BE2C (cell line): Measurements from ENCODE around the gene COL27A1.
A peak's percentile ranks its signal among the peaks of the same experiment; 100 is the strongest.

ENCODE experiments used
- DNase-seq: peaks from one replicate; pipeline ENCODE4 v3.0.0-alpha.2; 2020
- H3K27me3 ChIP-seq: fragments of 250-450 bp; sonication (Bioruptor Pico); 2 replicates; pipeline ENCODE4 v1.5.1; 2020; ENCODE audit warnings: mild to moderate bottlenecking
- H3K36me3 ChIP-seq: fragments of 250-450 bp; sonication (Bioruptor Pico); 2 replicates; pipeline ENCODE4 v1.5.1; 2020; ENCODE audit warnings: mild to moderate bottlenecking
- H3K4me1 ChIP-seq: fragments of 250-450 bp; sonication (Bioruptor Pico); 2 replicates; pipeline ENCODE4 v1.5.1; 2020
- H3K4me3 ChIP-seq: 2 replicates; pipeline ENCODE4 v1.5.1; 2011; ENCODE audit warnings: low read depth, low read length
- H3K9me3 ChIP-seq: fragments of 250-450 bp; sonication (Bioruptor Pico); 2 replicates; pipeline ENCODE4 v1.5.1; 2020
- TF ChIP-seq, protein P1 (sequence below): IDR thresholded peaks from 2 replicates; pipeline ENCODE4 v1.5.1; 2012; ENCODE audit warnings: mild to moderate bottlenecking, low read depth, low read length

The COL27A1 gene

DNA sequence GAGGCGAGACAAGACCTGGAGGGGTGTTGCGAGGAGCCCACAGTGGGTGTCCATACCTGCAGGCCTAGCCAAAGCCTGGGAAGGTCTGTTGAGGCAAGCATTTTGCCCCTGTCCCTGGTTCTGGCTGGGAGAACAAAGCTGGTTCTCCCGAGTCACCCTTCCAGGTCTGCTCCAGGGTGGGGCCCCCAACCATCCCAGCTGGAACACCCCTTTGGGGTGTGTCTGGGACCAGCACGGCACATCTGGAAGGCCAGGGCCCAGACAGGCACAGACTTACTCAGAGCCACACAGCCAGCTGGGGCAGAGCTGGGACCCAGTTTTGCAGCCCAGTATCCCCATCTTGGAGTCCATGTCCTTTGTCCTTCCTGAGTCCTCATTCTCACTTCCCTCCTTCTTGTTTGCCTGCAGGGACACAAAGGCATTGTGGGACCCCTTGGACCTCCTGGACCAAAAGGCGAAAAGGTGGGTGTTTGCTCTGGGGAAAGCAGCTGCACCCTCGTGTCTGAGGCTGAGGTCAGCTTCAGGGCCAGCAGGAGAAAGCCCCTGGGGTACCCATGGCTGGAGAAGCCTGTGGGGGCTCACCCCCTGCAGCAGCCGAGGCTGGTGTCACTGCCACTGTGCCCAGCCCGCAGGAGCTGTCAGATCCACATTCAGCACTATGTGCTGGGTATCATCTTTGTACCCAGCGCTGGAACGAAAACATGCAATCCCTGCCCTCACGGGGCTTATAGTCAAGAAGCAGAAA is 129.2 kb downstream of the COL27A1 start:
- Histone ChIP-seq H3K27me3 (no peaks in the 10 kb centered on the region), H3K4me1 (peaks cover 4% of the 10 kb centered on the region; the same call in 1 of the 2 replicates), H3K9me3 (no peaks in the 10 kb centered on the region), H3K36me3 (no peaks in the 10 kb centered on the region), H3K4me3 (no peak overlapping the region)
- TF ChIP-seq, protein P1, sequence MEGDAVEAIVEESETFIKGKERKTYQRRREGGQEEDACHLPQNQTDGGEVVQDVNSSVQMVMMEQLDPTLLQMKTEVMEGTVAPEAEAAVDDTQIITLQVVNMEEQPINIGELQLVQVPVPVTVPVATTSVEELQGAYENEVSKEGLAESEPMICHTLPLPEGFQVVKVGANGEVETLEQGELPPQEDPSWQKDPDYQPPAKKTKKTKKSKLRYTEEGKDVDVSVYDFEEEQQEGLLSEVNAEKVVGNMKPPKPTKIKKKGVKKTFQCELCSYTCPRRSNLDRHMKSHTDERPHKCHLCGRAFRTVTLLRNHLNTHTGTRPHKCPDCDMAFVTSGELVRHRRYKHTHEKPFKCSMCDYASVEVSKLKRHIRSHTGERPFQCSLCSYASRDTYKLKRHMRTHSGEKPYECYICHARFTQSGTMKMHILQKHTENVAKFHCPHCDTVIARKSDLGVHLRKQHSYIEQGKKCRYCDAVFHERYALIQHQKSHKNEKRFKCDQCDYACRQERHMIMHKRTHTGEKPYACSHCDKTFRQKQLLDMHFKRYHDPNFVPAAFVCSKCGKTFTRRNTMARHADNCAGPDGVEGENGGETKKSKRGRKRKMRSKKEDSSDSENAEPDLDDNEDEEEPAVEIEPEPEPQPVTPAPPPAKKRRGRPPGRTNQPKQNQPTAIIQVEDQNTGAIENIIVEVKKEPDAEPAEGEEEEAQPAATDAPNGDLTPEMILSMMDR, result no peak
- DNase-seq, result peak; percentile 4

DNA sequence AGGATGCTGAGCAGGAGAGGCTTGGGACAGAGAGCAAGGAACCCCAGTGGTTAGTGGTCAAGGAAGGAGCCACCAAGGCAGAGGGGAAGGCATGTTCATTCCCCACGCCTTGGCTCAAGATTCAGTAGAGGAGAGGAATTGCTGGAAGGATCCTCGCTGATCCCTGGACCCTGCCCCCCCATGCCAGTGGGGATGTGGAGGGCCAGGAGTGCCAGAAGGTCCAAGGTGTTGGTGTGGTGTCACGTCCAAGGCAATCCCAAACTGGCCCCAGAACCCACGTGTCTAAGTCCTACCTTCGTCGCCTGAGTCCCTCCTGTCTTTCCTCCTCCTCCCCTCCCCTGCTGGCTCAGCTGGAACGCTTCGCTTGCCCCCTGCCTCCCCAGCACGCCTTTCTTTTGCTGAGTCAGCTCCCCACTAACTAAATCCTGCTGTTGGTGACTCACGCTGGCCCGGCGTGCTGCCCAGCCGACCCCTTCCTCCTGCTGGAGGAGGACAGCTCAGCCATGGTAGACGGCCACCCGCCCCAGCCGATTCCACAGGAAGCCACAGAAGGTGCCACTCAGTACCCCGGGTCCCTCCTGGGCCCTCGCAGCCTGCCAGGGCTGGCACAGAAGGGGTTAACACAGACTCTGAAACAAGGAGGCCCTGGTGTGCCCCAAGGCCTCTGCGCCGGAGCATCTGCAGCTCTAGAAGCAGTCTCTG is 130.0 kb downstream of the COL27A1 start:
- Histone ChIP-seq H3K27me3 (no peaks in the 10 kb centered on the region), H3K36me3 (no peaks in the 10 kb centered on the region), H3K9me3 (no peaks in the 10 kb centered on the region), H3K4me3 (no peak overlapping the region), H3K4me1 (peaks cover 4% of the 10 kb centered on the region; the same call in 1 of the 2 replicates)
- TF ChIP-seq, protein P1, result no peak
- peak; percentile 38 for DNase-seq

DNA sequence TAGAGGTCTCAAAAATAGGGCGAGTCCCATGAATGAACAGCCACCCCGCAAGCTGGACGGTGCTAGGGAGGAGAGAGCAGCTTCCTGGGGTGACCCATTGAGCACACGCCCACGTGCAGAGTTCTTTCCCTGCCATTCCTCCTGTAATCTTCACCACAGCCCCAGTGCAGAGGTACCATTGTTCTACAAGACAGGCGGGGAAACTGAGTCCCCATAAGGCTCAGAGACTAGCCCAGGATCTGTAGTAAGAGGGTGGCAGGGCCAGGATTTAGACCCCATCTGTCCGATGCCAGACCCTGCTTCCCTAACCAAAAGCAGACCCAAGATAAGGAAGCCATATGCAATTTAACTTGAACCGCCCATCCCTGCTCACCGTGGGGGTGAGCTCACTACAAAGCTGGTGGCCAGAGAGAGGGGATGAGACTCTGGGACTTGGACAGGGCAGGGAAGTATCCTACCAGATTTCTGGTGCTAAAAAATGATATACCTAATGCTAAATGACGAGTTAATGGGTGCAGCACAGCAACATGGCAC is 130.9 kb downstream of the COL27A1 start:
- peaks cover 4% of the 10 kb centered on the region; the same call in 1 of the 2 replicates for H3K4me1 ChIP-seq
- peak; percentile 33 for DNase-seq
- no peak overlapping the region for H3K4me3 ChIP-seq
- H3K36me3 ChIP-seq, result no peaks in the 10 kb centered on the region
- peaks cover 3% of the 10 kb centered on the region; the same call in 1 of the 2 replicates for H3K27me3 ChIP-seq
- TF ChIP-seq, protein P1, result no peak
- no peaks in the 10 kb centered on the region for H3K9me3 ChIP-seq

DNA sequence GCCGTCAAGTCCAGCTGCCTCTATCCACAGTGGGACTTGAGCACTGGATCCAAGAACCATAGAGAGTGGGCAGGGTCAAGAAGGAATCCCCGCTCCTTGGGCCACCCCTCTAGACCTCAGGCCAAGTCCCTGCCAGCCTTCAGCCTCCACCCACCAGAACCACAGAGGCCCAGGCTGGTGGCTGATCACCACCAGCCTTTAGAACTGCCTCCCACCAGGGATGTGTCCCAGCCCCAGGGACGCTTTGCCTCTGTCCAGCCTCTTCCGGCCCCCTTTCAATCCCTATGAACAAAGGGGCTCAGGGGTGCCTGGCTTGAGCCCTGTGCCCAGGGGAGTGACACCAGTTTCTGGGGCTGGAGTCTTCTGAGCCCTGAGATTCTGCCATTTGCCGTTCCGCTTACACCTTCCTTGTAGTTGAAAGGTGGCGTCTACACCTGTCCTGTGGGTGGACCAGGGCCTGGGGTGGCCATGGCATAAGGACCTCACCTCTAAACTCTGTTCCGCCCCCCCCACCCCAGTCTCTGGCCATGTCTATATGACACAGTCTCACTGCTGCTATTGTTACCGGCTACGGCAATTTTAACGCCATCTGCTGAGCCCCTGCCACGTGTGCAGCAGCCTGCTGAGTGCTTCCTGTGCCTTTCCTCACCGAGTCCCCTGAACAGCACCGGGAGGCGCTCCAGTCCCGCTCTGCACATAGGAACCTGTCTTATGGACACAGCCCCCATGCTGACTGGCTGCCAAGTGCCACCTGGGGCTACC is 131.8 kb downstream of the COL27A1 start:
- no peaks in the 10 kb centered on the region for H3K9me3 ChIP-seq
- H3K36me3 ChIP-seq, result no peaks in the 10 kb centered on the region
- peaks cover 4% of the 10 kb centered on the region; the same call in 1 of the 2 replicates for H3K4me1 ChIP-seq
- TF ChIP-seq, protein P1, result no peak
- H3K27me3 ChIP-seq, result peaks cover 3% of the 10 kb centered on the region; the same call in 1 of the 2 replicates
- no peak overlapping the region for H3K4me3 ChIP-seq
- peak; percentile 8 for DNase-seq

DNA sequence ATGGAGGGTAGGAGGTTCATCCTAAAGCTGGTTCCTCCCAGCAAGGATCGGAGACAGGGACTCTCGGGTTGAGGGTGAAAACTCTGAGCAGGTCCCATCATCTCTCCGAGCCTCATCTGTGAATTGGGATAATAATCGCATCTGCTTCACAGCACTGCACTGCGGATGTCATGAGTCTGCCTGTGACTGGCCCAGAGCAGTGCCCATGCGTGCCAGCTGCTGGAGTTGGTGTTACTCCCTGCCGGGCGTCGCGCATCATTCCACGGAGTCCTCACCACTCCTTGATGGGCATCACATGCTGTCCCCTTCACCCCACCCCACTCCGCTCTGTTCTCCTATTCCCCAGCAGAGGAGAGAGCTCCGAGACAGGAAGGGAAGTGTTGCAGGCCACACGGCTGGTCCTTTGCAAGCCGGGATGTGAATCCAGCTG is 132.4 kb downstream of the COL27A1 start:
- DNase-seq, result no peak
- Histone ChIP-seq H3K27me3 (peaks cover 3% of the 10 kb centered on the region; the same call in 1 of the 2 replicates), H3K36me3 (no peaks in the 10 kb centered on the region), H3K9me3 (no peaks in the 10 kb centered on the region), H3K4me3 (no peak overlapping the region), H3K4me1 (no peaks in the 10 kb centered on the region)
- TF ChIP-seq, protein P1, result no peak
